Stimulated activated CD4-positive, alpha-beta T cell treated with anti-CD3 and anti-CD28 coated beads, Interleukin-12 subunit alpha, Interleukin-12 subunit beta, amount 100 ng/mL, for 48 hours (primary cell): ENCODE data around the gene PPP2R2B.
"Not testable (repeated sequence)": the region's sequence is repeated elsewhere in the genome, so short reads cannot be mapped to it uniquely, and the experiment has no call there.

Experiments
- DNase-seq, 3 donors: peaks; one replicate each; pipeline ENCODE4 v3.0.0-alpha.2; 2020; ENCODE audit warnings: low read depth in 2 of 3, low spot score in 1 of 3

Gene PPP2R2B

GRCh38 chr5:146748533-146748932, 130.0 kb downstream of the PPP2R2B start:
- DNase-seq, result no peak

- no peak for DNase-seq
Measured at GRCh38 chr5:146745931-146746577, 132.5 kb downstream of the PPP2R2B start.

- DNase-seq, result no peak
Measured at GRCh38 chr5:146744068-146744745, 134.3 kb downstream of the PPP2R2B start.

DNA sequence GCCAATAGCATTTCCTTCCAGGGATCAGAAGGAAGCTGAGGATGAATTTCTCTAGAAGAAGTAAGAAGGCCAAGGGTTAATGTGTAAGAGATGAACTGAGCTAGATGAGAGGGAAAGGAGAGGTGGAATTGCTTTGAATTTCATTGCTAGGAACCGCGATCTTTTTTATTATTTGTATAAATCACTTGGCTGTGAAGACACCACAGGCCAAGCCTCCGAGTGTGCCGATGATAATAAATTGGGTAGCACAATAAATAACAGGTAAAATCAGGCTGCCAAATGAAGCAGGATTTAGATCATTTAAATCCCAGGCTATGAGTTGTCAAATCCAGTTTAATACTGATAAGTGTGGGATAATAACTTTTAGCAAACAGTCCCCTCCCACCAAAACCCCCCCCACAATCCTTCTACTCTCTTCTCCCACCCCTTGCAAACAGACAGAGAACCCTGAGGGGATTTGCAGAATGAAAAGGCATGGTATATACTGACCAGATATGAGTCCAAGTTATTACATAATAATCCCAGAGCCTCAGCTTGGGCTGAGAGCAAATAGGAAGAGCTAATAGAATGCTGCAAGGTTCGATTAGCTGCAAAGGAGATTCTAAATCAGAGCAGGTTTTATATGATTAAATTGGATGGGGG, 143.5 kb downstream of the PPP2R2B start:
- no peak for DNase-seq

GRCh38 chr5:146732962-146733361, 145.6 kb downstream of the PPP2R2B start:
- DNase-seq, result no peak

- DNase-seq, result no peak
Measured at GRCh38 chr5:146731909-146732659, 146.5 kb downstream of the PPP2R2B start.

GRCh38 chr5:146728746-146729145, 149.8 kb downstream of the PPP2R2B start:
- DNase-seq, result not testable (repeated sequence)

- DNase-seq, result no peak
Measured at GRCh38 chr5:146726891-146727290, 151.7 kb downstream of the PPP2R2B start.

GRCh38 chr5:146726020-146726419, 152.5 kb downstream of the PPP2R2B start:
- DNase-seq, result no peak

DNA sequence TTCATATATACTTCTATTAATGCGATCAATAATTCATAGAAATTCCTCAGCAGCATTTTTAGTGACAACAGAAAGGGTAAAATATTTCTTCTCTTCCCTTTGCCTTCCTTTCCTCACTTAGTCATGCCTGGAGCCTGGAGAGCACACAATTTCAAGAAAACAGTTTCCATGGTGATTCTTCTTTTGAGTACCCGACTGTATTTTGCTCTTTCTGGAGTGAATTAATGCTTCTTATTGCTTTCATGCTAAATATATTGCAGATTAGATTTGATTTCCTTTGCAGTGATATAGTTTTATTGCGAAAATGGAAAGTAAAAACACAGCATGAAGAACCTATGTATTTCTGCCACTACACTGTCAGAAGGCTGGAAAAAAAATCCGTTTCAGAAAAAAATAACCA, 153.5 kb downstream of the PPP2R2B start:
- DNase-seq, result no peak

DNA sequence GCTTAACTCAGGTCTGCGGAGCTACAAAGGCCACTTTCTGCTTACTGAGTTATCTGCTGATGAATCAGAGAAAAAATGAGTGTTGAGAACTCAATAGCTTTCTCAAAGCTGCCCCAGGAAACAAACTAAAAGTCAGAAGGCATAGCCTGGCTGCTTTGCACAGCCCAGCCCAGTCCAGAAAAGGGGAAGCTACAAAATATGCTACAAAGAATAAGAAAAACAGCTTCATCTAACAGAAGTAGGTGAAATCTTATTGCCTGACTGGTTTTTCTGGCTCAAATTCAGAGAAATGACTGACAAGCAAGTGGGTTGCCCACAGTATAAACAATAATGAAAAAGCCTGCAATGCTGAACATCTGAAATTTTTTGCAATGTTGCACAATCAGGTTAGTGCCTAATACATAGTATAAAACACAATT, 156.2 kb downstream of the PPP2R2B start:
- DNase-seq, result no peak

DNA sequence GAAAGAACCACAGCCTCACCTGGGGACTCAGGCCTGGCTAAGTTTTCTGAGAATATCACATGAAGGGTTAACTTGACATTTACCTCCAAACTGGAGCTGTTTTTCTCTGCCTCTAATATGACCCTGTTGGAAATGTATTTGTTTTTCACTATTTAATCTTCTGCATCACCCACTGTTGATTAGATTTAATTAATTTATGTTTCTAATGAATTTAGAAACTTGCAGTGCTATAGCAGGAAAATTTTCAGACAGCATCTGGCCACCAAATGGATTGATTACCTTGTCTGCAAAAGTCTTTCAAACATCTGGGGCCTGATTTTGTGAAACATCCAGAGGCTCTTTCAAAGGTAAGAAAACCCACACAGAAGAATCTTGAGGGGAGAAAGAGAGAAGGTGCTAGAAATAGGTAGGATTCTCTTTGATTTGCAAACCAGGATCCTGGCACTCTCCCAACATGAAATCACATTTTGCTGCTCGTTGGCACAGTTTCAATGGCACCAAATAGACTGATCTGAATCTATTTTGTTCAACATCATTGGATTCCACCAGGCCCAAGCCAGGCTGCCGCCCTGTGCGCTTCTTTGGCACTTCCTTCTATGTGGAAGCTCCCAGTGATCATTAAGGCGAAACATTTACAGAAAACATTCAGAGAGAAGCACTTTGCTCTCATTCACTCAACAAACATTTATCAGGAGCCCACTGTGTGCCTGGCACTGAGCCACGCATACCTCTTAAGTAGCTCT, 157.3 kb downstream of the PPP2R2B start:
- no peak for DNase-seq

- no peak for DNase-seq
Measured at GRCh38 chr5:146720107-146720506, 158.4 kb downstream of the PPP2R2B start.

DNA sequence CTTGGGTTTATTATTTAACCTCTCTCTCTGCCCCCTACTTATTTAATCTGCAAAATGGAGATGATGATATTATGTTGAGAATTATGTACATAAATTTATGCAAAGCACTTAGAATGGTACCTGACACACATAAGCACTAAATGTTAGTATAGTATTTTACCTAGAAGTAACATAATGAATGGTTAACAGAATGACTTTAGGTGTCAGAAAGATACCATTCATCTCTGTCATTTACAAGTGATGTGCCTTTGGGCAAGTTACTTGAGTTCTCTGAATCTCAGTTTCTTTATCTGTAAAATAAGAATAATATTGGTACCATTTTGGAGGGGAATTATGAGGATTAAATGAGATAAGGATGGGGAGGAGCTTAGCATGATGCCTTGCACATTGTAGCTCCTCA, 159.4 kb downstream of the PPP2R2B start:
- no peak for DNase-seq

- DNase-seq, result no peak
Measured at GRCh38 chr5:146718609-146719008, 159.9 kb downstream of the PPP2R2B start.

DNA sequence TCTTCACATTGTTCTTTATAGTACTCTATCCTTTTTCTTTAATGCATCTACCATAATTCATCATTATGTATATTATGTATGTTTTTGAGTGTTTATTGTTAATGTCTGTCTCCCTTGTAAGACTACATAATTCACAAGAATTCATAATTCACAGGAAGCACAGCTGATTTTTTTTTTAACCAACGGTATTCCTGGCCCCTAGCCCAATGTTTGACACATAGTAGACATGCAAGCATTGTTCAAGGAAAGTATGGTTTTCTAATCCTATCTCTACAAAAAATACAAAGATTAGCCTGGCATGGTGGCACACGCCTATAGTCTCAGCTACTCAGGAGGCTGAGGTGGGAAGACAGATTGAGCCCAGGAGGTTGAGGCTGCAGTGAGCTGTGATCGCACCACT, 160.6 kb downstream of the PPP2R2B start:
- DNase-seq, result no peak

GRCh38 chr5:146716636-146717035, 161.9 kb downstream of the PPP2R2B start:
- DNase-seq, result no peak

- DNase-seq, result no peak
Measured at GRCh38 chr5:146710348-146710747, 168.2 kb downstream of the PPP2R2B start.

DNA sequence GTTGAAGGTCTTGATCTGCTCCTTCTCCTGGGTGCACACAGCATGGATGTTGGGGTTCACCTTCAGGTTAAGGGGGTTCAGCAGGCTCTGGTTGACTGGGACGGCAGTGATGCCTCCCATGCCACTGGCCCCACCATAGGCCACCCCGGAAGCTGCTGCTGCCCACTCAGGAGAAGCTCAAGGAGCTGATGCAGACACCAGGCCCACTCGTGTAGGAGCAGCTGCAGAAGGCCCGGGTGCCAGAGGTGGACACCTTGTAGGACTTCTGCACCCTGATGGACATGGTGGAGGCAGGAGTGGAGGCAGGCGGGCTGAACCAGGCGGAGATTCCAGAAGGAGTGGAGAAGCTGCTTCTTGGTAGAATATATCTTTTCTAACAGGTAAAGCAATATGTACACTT, 171.2 kb downstream of the PPP2R2B start:
- no peak for DNase-seq

DNA sequence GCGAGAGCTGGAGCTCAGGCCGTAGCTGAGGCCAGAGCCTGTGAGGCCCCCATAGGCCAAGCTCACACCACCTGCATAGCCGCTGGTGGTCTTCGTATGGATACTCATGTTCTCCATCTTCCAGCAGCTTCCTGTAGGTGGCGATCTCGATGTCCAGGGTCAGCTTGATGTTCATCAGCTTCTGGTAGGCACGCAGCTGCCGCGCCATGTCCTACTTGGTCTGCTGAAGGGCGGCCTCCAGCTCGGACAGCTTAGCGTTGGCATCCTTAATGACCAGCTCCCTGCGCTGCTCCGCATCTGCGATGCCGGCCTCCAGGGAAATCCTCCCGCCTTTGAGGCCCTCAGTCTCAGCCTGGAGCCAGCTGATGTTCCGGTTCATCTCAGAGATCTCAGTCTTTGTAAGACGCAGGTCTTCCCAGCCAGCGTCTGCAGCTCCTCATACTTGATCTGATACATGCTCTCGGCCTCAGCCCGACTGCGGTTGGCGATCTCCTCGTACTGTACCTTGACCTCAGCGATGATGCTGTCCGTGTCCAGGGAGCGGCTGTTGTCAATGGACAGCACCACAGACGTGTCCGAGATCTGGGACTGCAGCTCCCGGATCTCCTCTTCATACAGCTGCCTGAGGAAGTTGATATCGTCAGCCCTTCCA, 172.1 kb downstream of the PPP2R2B start:
- no peak for DNase-seq
